CD4-positive, alpha-beta T cell (primary cell): ENCODE results near the gene MPP3. TPM values are rescaled to one million over a fixed set of nuclear protein-coding genes. Genes with fewer than 3 reads are reported as not detected.

ENCODE experiments used
- ATAC-seq: fragments of 200-7000 bp; cut with Tn5 transposase; one replicate; pipeline ENCODE4 v1.10.0; 2022; ENCODE audit warnings: mild to moderate bottlenecking; ENCODE audit not compliant: poor library complexity
- CTCF ChIA-PET: fragments of 350-600 bp; sonication (Branson Sonifier 250); formaldehyde crosslinking; loops from one replicate; lab custom pipeline; 2021; ENCODE audit warnings: antibody characterized with exemption, inconsistent platforms; lab: Charles Lee
- POLR2A ChIA-PET: fragments of 350-600 bp; sonication (Branson Sonifier 250); formaldehyde crosslinking; loops from one replicate; lab custom pipeline; 2021; ENCODE audit warnings: antibody characterized with exemption, inconsistent platforms; lab: Charles Lee
- DNase-seq, 14 experiments: peaks; one replicate each; pipeline ENCODE4 v3.0.0-alpha.2; 2013 to 2020; ENCODE audit warnings: mixed read lengths in 2 of 14
- H3K27ac ChIP-seq, 2 donors: one replicate each; pipeline versions ENCODE4 v1.5.1 to v1.7.0; 2013; ENCODE audit warnings: low read length in 2 of 2, low read depth in 1 of 2, mild to moderate bottlenecking in 1 of 2
- H3K27me3 ChIP-seq, 2 experiments: 1 replicate in 1 of 2; 2 replicates in 1 of 2; pipeline versions ENCODE4 v1.6.1 to v1.7.0; 2013; ENCODE audit warnings: low read length in 2 of 2, control low read depth in 1 of 2, mild to moderate bottlenecking in 1 of 2, moderate library complexity in 1 of 2; ENCODE audit not compliant: insufficient read depth in 2 of 2, control insufficient read depth in 1 of 2
- H3K36me3 ChIP-seq: one replicate; pipeline ENCODE4 v1.6.1; 2013; ENCODE audit warnings: low read length, control low read depth; ENCODE audit not compliant: insufficient read depth
- H3K4me1 ChIP-seq: one replicate; pipeline ENCODE4 v1.6.1; 2013; ENCODE audit warnings: low read length, control low read depth; ENCODE audit not compliant: insufficient read depth
- H3K4me3 ChIP-seq: one replicate; pipeline ENCODE4 v1.5.1; 2013; ENCODE audit warnings: mild to moderate bottlenecking, low read length, moderate library complexity
- H3K9me3 ChIP-seq, 2 experiments: 1 replicate in 1 of 2; 2 replicates in 1 of 2; pipeline versions ENCODE4 v1.6.1 to v1.7.0; 2013; ENCODE audit warnings: low read length in 2 of 2, mild to moderate bottlenecking in 2 of 2, control low read depth in 1 of 2, moderate library complexity in 1 of 2; ENCODE audit not compliant: control insufficient read depth in 1 of 2, insufficient read depth in 1 of 2
- H3K27ac Mint-ChIP-seq: one replicate; pipeline ENCODE4 v1.8.0; 2020; ENCODE audit warnings: mixed read lengths
- H3K27me3 Mint-ChIP-seq: one replicate; pipeline ENCODE4 v1.8.0; 2021; ENCODE audit warnings: mixed read lengths
- H3K36me3 Mint-ChIP-seq: one replicate; pipeline ENCODE4 v1.8.0; 2021; ENCODE audit warnings: low read depth, mixed read lengths
- H3K4me1 Mint-ChIP-seq: one replicate; pipeline ENCODE4 v1.8.0; 2021; ENCODE audit warnings: low read depth, mixed read lengths
- H3K4me3 Mint-ChIP-seq: one replicate; pipeline ENCODE4 v1.8.0; 2020; ENCODE audit warnings: mild to moderate bottlenecking, mixed read lengths
- H3K9me3 Mint-ChIP-seq: one replicate; pipeline ENCODE4 v1.8.0; 2020; ENCODE audit warnings: mixed read lengths
- CTCF ChIP-seq: fragments of 200-600 bp; IDR thresholded peaks from one replicate; pipeline ENCODE4 v1.8.0; 2022; ENCODE audit warnings: antibody characterized with exemption, mild to moderate bottlenecking
- intact Hi-C, 2 experiments: fragments of 100-400 bp; cut with DNase I in 1 of 2; cut with micrococcal nuclease in 1 of 2; formaldehyde crosslinking; loops; one replicate each; pipeline versions ENCODE4 v1.15.1 to v1.9.0; 2023 to 2025; cut with DNase I, micrococcal nuclease
- polyA plus RNA-seq, 2 donors: library from polyadenylated mRNA; unstranded; fragments of 120-200 nt; gene quantifications; one replicate each; pipeline ENCODE4 v1.2.1, GENCODE V29; 2013
- total RNA-seq, 174 experiments: library from RNA in 2 of 174; stranded (reverse) in 2 of 174; gene quantifications; one replicate each; pipeline ENCODE4 v1.2.3 and lab custom pipeline; 2021 to 2026

MPP3 gene
- total RNA-seq, result under 1 TPM in 1 of 2 experiments, not detected in 1; 0.14 TPM
- polyA plus RNA-seq (2013, experiment 1 of 2), result 0.10 TPM
- polyA plus RNA-seq (2013, experiment 2 of 2), result 0.49 TPM
- total RNA-seq (lab: John Stamatoyannopoulos, UW), result 0 to 2.7 (median 0.54) reads per million in 172 experiments

GRCh38 chr17:43832976-43833829 is at the start of gene MPP3:
TSS of gene MPP3 (minus strand) at chr17:43833146. CDS start at chr17:43831906, 1,240 bp downstream.
- intact Hi-C loops, result no loop called here
- Histone ChIP-seq H3K4me1 (peaks cover 17% of the 10 kb centered on the region), H3K27ac (no peak within 1 kb of the TSS), H3K9me3 (no peaks in the 10 kb centered on the region), H3K36me3 (no peaks in the 10 kb centered on the region), H3K4me3 (peak within 1 kb of the TSS; percentile 59), H3K27me3 (peaks cover 15 to 18% of the 10 kb centered on the region in 2 experiments)
- TF ChIP-seq CTCF, result no peak
- H3K9me3 Mint-ChIP-seq, result no peaks in the 10 kb centered on the region
- DNase-seq (peak; percentile 5 to 81 (median 51)), ATAC-seq (peak; percentile 95)
- H3K4me1 Mint-ChIP-seq, result peaks cover 12% of the 10 kb centered on the region
- H3K27ac Mint-ChIP-seq, result no peak within 1 kb of the TSS
- ChIA-PET CTCF (no interaction called here), POLR2A (no interaction called here)
- peaks cover 55% of the 10 kb centered on the region for H3K27me3 Mint-ChIP-seq
- peak within 1 kb of the TSS; percentile 91 for H3K4me3 Mint-ChIP-seq
- H3K36me3 Mint-ChIP-seq, result no peaks in the 10 kb centered on the region

GRCh38 chr17:43881758-43882505 is 49.0 kb upstream of the MPP3 start:
- no peak for DNase-seq
- ChIA-PET CTCF (no interaction called here), POLR2A (no interaction called here)
- H3K27me3 Mint-ChIP-seq, result peaks cover 10% of the 10 kb centered on the region
- no peaks in the 10 kb centered on the region for H3K27me3 ChIP-seq
- H3K27ac ChIP-seq, result no peak overlapping the region
- no peaks in the 10 kb centered on the region for H3K36me3 Mint-ChIP-seq
- no peaks in the 10 kb centered on the region for H3K4me1 Mint-ChIP-seq
- no peaks in the 10 kb centered on the region for H3K9me3 Mint-ChIP-seq
- H3K27ac Mint-ChIP-seq, result no peak overlapping the region
- H3K36me3 ChIP-seq, result no peaks in the 10 kb centered on the region
- H3K4me3 ChIP-seq, result no peak overlapping the region
- H3K4me1 ChIP-seq, result peaks cover 8% of the 10 kb centered on the region
- no peak for TF ChIP-seq CTCF
- no peak overlapping the region for H3K4me3 Mint-ChIP-seq
- ATAC-seq, result no peak
- intact Hi-C loops, result no loop called here
- H3K9me3 ChIP-seq, result no peaks in the 10 kb centered on the region

- no peaks in the 10 kb centered on the region for H3K9me3 Mint-ChIP-seq
- POLR2A ChIA-PET, result no interaction called here
- CTCF ChIA-PET, result no interaction called here
- Histone ChIP-seq H3K9me3 (no peaks in the 10 kb centered on the region), H3K36me3 (no peaks in the 10 kb centered on the region), H3K4me3 (no peak overlapping the region), H3K4me1 (peaks cover 8% of the 10 kb centered on the region), H3K27ac (no peak overlapping the region), H3K27me3 (no peaks in the 10 kb centered on the region)
- intact Hi-C loops, result no loop called here
- H3K36me3 Mint-ChIP-seq, result no peaks in the 10 kb centered on the region
- H3K27me3 Mint-ChIP-seq, result peaks cover 10% of the 10 kb centered on the region
- DNase-seq, result no peak
- H3K4me1 Mint-ChIP-seq, result no peaks in the 10 kb centered on the region
- no peak overlapping the region for H3K27ac Mint-ChIP-seq
- no peak for ATAC-seq
- TF ChIP-seq CTCF, result no peak
- H3K4me3 Mint-ChIP-seq, result no peak overlapping the region
Observed at GRCh38 chr17:43881181-43881580, 48.2 kb upstream of the MPP3 start.
